Gastrocnemius medialis (tissue), 4 donors: ENCODE measurements around the gene FAM83C. TPM values are rescaled to one million over a fixed set of nuclear protein-coding genes. Genes with fewer than 3 reads are reported as not detected.

Source experiments
- ATAC-seq, 2 donors: fragments of 150-250 bp; one replicate each; pipeline ENCODE4 v1.9.1; 2016
- DNase-seq, 2 donors: peaks; one replicate each; pipeline ENCODE4 v3.0.0-alpha.2; 2019
- H3K27ac ChIP-seq, 4 donors: fragments of 200-600 bp; sonication (generic); 1 replicate in 1 of 4; 2 replicates in 3 of 4; pipeline ENCODE4 v1.5.1; 2016 to 2018; ENCODE audit warnings: mild to moderate bottlenecking in 2 of 4, moderate library complexity in 1 of 4
- H3K27me3 ChIP-seq, 3 donors: fragments of 200-600 bp; sonication (generic) in 2 of 3; 1 replicate in 1 of 3; 2 replicates in 2 of 3; pipeline versions ENCODE4 v1.5.1 to v1.6.0; 2016 to 2019; ENCODE audit warnings: mild to moderate bottlenecking in 1 of 3, moderate library complexity in 1 of 3
- H3K36me3 ChIP-seq, 2 donors: fragments of 200-600 bp; sonication (generic) in 1 of 2; one replicate each; pipeline ENCODE4 v1.5.1; 2017 to 2018
- H3K4me1 ChIP-seq, 2 donors: fragments of 200-600 bp; sonication (generic) in 1 of 2; one replicate each; pipeline ENCODE4 v1.5.1; 2016 to 2017; ENCODE audit warnings: mild to moderate bottlenecking in 2 of 2
- H3K4me3 ChIP-seq, 4 donors: fragments of 200-600 bp; sonication (generic) in 3 of 4; 1 replicate in 1 of 4; 2 replicates in 3 of 4; pipeline ENCODE4 v1.5.1; 2016 to 2019; ENCODE audit warnings: mild to moderate bottlenecking in 2 of 4
- H3K9me3 ChIP-seq, 3 donors: fragments of 200-600 bp; sonication (generic) in 2 of 3; 1 replicate in 1 of 3; 2 replicates in 2 of 3; pipeline ENCODE4 v1.5.1; 2016 to 2019
- CTCF ChIP-seq, 5 experiments: fragments of 450-650 bp in 3 of 5; fragments of 200-600 bp in 2 of 5; sonication (generic) in 2 of 5; IDR thresholded peaks in 4 of 5; conservative IDR thresholded peaks in 1 of 5; 1 replicate in 4 of 5; 2 replicates in 1 of 5; pipeline ENCODE4 v1.5.1; 2016 to 2019; ENCODE audit warnings: antibody characterized with exemption in 5 of 5, mild to moderate bottlenecking in 3 of 5, moderate library complexity in 3 of 5
- POLR2A ChIP-seq, 2 donors: fragments of 450-650 bp; IDR thresholded peaks; one replicate each; pipeline ENCODE4 v1.6.1; 2017; ENCODE audit warnings: antibody characterized with exemption in 2 of 2, mild to moderate bottlenecking in 2 of 2, moderate library complexity in 2 of 2
- in situ Hi-C, 4 donors: fragments of 200-750 bp; cut with MboI; loops; one replicate each; pipeline versions ENCODE4 v1.15.0 to v1.8.0; 2017; ENCODE audit warnings: low sequenced_read_pairs in 4 of 4
- intact Hi-C: fragments of 100-400 bp; cut with DNase I; formaldehyde crosslinking; loops from one replicate; pipeline ENCODE4 v1.15.1; 2023; ENCODE audit warnings: low total_unique reads
- total RNA-seq, 4 donors: library from RNA; depleted of rRNA; stranded (reverse); fragments of >200 nt; gene quantifications; one replicate each; pipeline versions ENCODE4 v1.1.0 to v1.2.3, GENCODE V29; 2016

The FAM83C gene
- total RNA-seq, 4 donors from 2014 or later = not detected

- Histone ChIP-seq H3K4me3 (no peak overlapping the region), H3K4me1 (peaks cover 9 to 43% of the 10 kb centered on the region in 2 donors), H3K36me3 (peaks cover 0 to 6% of the 10 kb centered on the region in 2 donors), H3K27me3 (no peaks in the 10 kb centered on the region), H3K27ac (peak overlapping the region in 1 of 4 donors; percentile 29), H3K9me3 (no peaks in the 10 kb centered on the region)
- no peak for TF ChIP-seq POLR2A (IDR thresholded peaks at IDR 0.05)
- no peak for TF ChIP-seq CTCF (IDR thresholded peaks at IDR 0.05 in 4 of 5, conservative IDR thresholded peaks at IDR 0.05 in 1 of 5)
- ATAC-seq = no peak
- in situ Hi-C loops = no loop called here
- no peak for DNase-seq
- intact Hi-C loops = no loop called here
These were observed 46.8 kb upstream of the FAM83C start for GRCh38 chr20:35339007-35339406.

- no peaks in the 10 kb centered on the region for H3K27me3 ChIP-seq
- in situ Hi-C loops (no loop called here), intact Hi-C loops (no loop called here)
- TF ChIP-seq CTCF (IDR thresholded peaks at IDR 0.05 in 4 of 5, conservative IDR thresholded peaks at IDR 0.05 in 1 of 5) (no peak), POLR2A (IDR thresholded peaks at IDR 0.05) (no peak)
- H3K4me3 ChIP-seq = no peak overlapping the region
- no peaks in the 10 kb centered on the region for H3K9me3 ChIP-seq
- DNase-seq (no peak), ATAC-seq (no peak)
- H3K4me1 ChIP-seq = peaks cover 0 to 7% of the 10 kb centered on the region in 2 donors
- no peaks in the 10 kb centered on the region for H3K36me3 ChIP-seq
- H3K27ac ChIP-seq = no peak overlapping the region
These were observed 42.3 kb upstream of the FAM83C start for GRCh38 chr20:35334311-35335101.

GRCh38 chr20:35333606-35334005 lies 41.4 kb upstream of the FAM83C start:
- H3K9me3 ChIP-seq = no peaks in the 10 kb centered on the region
- in situ Hi-C loops (no loop called here), intact Hi-C loops (no loop called here)
- no peak for ATAC-seq
- H3K4me3 ChIP-seq = no peak overlapping the region
- no peaks in the 10 kb centered on the region for H3K27me3 ChIP-seq
- no peak overlapping the region for H3K27ac ChIP-seq
- TF ChIP-seq POLR2A (IDR thresholded peaks at IDR 0.05) (no peak), CTCF (IDR thresholded peaks at IDR 0.05 in 4 of 5, conservative IDR thresholded peaks at IDR 0.05 in 1 of 5) (no peak)
- H3K4me1 ChIP-seq = no peaks in the 10 kb centered on the region
- H3K36me3 ChIP-seq = no peaks in the 10 kb centered on the region
- DNase-seq = no peak

- no peaks in the 10 kb centered on the region for H3K36me3 ChIP-seq
- DNase-seq = no peak
- H3K27ac ChIP-seq = no peak overlapping the region
- H3K9me3 ChIP-seq = no peaks in the 10 kb centered on the region
- intact Hi-C loops (no loop called here), in situ Hi-C loops (no loop called here)
- H3K4me1 ChIP-seq = peaks cover 0 to under 1% of the 10 kb centered on the region in 2 donors
- no peak for TF ChIP-seq POLR2A (IDR thresholded peaks at IDR 0.05)
- TF ChIP-seq CTCF (IDR thresholded peaks at IDR 0.05 in 4 of 5, conservative IDR thresholded peaks at IDR 0.05 in 1 of 5) = no peak
- H3K27me3 ChIP-seq = no peaks in the 10 kb centered on the region
- no peak overlapping the region for H3K4me3 ChIP-seq
- ATAC-seq = no peak
These were observed 40.4 kb upstream of the FAM83C start for GRCh38 chr20:35332540-35333200.
